Measurements from ENCODE around the gene PCDHGB3.
"Not testable (repeated sequence)": the region's sequence is repeated elsewhere in the genome, so short reads cannot be mapped to it uniquely, and the experiment has no call there.

Gene PCDHGB3

DNA sequence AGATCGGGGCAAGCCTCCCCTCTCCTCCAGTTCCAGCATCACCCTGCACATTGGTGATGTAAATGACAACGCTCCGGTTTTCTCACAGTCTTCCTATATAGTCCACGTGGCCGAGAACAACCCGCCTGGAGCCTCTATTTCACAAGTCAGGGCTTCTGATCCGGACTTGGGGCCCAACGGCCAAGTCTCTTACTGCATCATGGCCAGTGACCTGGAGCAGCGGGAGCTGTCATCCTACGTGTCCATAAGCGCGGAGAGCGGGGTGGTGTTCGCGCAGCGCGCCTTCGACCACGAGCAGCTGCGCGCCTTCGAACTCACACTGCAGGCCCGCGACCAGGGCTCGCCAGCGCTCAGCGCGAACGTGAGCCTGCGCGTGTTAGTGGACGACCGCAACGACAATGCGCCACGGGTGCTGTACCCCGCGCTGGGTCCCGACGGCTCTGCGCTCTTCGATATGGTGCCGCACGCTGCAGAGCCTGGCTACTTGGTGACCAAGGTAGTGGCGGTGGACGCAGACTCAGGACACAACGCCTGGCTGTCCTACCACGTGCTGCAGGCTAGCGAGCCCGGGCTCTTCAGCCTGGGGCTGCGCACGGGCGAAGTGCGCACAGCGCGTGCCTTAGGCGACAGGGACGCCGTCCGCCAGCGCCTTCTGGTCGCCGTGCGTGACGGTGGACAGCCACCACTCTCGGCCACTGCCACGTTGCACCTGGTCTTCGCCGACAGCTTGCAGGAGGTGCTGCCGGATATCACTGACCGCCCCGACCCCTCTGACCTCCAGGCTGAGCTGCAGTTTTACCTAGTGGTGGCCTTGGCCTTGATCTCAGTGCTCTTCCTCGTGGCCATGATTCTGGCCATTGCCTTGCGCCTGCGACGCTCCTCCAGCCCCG lies 19.4 kb downstream of the PCDHGB3 start:
- TF ChIP-seq, protein P1, sequence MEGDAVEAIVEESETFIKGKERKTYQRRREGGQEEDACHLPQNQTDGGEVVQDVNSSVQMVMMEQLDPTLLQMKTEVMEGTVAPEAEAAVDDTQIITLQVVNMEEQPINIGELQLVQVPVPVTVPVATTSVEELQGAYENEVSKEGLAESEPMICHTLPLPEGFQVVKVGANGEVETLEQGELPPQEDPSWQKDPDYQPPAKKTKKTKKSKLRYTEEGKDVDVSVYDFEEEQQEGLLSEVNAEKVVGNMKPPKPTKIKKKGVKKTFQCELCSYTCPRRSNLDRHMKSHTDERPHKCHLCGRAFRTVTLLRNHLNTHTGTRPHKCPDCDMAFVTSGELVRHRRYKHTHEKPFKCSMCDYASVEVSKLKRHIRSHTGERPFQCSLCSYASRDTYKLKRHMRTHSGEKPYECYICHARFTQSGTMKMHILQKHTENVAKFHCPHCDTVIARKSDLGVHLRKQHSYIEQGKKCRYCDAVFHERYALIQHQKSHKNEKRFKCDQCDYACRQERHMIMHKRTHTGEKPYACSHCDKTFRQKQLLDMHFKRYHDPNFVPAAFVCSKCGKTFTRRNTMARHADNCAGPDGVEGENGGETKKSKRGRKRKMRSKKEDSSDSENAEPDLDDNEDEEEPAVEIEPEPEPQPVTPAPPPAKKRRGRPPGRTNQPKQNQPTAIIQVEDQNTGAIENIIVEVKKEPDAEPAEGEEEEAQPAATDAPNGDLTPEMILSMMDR (conservative IDR thresholded peaks at IDR 0.05; ENCODE audit: low read depth, low read length) = no peak
- Histone ChIP-seq H3K4me2 (no peak overlapping the region), H3K27me3 (ENCODE audit: insufficient read depth, low read depth) (no peaks in the 10 kb centered on the region), H3K4me3 (IDR thresholded peaks at IDR 0.05; ENCODE audit: insufficient read depth, low read depth, low read length) (no peak overlapping the region), H3K27ac (no peak overlapping the region), H2AFZ (ENCODE audit: low read depth) (no peak overlapping the region), H3K79me2 (ENCODE audit: insufficient read depth, low read depth) (no peaks in the 10 kb centered on the region), H4K20me1 (ENCODE audit: insufficient read depth) (no peaks in the 10 kb centered on the region), H3K9ac (no peak overlapping the region), H3K36me3 (ENCODE audit: insufficient read depth) (no peaks in the 10 kb centered on the region), H3K4me1 (ENCODE audit: low read depth, poor library complexity, severe bottlenecking) (no peaks in the 10 kb centered on the region)

DNA sequence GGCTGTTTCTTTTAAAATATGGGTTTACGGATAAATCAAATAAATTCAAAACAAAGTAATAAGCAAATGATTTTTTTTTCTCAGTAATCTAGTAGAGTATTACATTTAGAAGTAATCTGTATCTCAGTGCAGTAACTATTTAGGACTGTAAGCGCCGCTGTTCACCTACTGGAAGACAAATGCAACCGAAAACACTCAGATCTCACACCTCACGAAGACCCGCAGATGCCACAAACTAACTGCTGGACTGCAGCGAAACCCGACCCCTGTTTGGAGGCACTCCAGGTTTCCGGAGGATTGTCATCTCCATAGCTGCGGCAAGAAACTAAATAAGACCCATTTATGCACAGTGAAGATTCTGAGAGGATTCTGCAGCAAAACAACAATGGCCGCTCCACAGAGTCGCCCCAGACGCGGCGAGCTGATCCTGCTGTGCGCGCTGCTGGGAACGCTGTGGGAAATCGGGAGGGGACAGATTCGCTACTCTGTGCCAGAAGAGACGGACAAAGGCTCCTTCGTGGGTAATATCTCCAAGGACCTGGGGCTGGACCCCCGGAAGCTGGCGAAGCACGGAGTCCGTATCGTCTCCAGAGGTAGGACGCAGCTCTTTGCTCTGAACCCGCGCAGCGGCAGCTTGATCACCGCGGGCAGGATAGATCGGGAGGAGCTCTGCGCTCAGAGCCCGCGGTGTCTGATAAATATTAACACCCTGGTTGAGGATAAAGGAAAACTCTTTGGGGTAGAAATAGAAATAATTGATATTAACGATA lies 22.6 kb downstream of the PCDHGB3 start, which contains the start of gene PCDHGA8:
PCDHGA8 (plus strand) TSS at position 205 of the 770 bp plus-strand sequence; CDS start at position 386, 181 bp downstream.
- no peak within 1 kb of the TSS for H3K4me3 ChIP-seq (IDR thresholded peaks at IDR 0.05; ENCODE audit: insufficient read depth, low read depth, low read length)
- H3K36me3 ChIP-seq (ENCODE audit: insufficient read depth) = no peaks in the 10 kb centered on the region
- no peaks in the 10 kb centered on the region for H3K4me1 ChIP-seq (ENCODE audit: low read depth, poor library complexity, severe bottlenecking)
- no peak within 1 kb of the TSS for H2AFZ ChIP-seq (ENCODE audit: low read depth)
- TF ChIP-seq, protein P1 (conservative IDR thresholded peaks at IDR 0.05; ENCODE audit: low read depth, low read length) = no peak
- no peak within 1 kb of the TSS for H3K4me2 ChIP-seq
- H3K79me2 ChIP-seq (ENCODE audit: insufficient read depth, low read depth) = no peaks in the 10 kb centered on the region
- H4K20me1 ChIP-seq (ENCODE audit: insufficient read depth) = no peaks in the 10 kb centered on the region
- H3K27ac ChIP-seq = no peak within 1 kb of the TSS
- no peak within 1 kb of the TSS for H3K9ac ChIP-seq
- no peaks in the 10 kb centered on the region for H3K27me3 ChIP-seq (ENCODE audit: insufficient read depth, low read depth)

DNA sequence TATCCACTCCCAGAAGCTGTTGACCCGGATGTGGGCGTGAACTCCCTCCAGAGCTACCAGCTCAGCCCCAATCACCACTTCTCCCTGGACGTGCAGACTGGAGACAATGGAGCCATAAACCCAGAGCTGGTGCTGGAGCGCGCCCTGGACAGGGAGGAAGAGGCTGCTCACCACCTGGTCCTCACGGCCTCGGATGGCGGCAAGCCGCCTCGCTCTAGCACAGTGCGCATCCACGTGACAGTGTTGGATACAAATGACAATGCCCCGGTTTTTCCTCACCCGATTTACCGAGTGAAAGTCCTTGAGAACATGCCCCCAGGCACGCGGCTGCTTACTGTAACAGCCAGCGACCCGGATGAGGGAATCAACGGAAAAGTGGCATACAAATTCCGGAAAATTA lies 23.2 kb downstream of the PCDHGB3 start:
- H3K27ac ChIP-seq = no peak overlapping the region
- H3K9ac ChIP-seq = no peak overlapping the region
- no peak overlapping the region for H2AFZ ChIP-seq (ENCODE audit: low read depth)
- no peaks in the 10 kb centered on the region for H3K36me3 ChIP-seq (ENCODE audit: insufficient read depth)
- no peaks in the 10 kb centered on the region for H3K4me1 ChIP-seq (ENCODE audit: low read depth, poor library complexity, severe bottlenecking)
- TF ChIP-seq, protein P1 (conservative IDR thresholded peaks at IDR 0.05; ENCODE audit: low read depth, low read length) = no peak
- H3K4me3 ChIP-seq (IDR thresholded peaks at IDR 0.05; ENCODE audit: insufficient read depth, low read depth, low read length) = no peak overlapping the region
- H3K4me2 ChIP-seq = no peak overlapping the region
- H3K79me2 ChIP-seq (ENCODE audit: insufficient read depth, low read depth) = no peaks in the 10 kb centered on the region
- H3K27me3 ChIP-seq (ENCODE audit: insufficient read depth, low read depth) = no peaks in the 10 kb centered on the region
- no peaks in the 10 kb centered on the region for H4K20me1 ChIP-seq (ENCODE audit: insufficient read depth)

DNA sequence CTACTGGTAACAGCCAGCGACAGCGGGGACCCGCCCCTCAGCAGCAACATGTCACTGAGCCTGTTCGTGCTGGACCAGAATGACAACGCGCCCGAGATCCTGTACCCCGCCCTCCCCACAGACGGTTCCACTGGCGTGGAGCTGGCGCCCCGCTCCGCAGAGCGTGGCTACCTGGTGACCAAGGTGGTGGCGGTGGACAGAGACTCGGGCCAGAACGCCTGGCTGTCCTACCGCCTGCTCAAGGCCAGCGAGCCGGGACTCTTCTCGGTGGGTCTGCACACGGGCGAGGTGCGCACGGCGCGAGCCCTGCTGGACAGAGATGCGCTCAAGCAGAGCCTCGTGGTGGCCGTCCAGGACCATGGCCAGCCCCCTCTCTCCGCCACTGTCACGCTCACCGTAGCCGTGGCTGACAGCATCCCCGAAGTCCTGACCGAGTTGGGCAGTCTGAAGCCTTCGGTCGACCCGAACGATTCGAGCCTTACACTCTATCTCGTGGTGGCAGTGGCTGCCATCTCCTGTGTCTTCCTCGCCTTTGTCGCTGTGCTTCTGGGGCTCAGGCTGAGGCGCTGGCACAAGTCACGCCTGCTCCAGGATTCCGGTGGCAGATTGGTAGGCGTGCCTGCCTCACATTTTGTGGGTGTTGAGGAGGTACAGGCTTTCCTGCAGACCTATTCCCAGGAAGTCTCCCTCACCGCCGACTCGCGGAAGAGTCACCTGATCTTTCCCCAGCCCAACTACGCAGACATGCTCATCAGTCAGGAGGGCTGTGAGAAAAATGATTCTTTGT lies 24.6 kb downstream of the PCDHGB3 start:
- not testable (repeated sequence) for H3K79me2 ChIP-seq (ENCODE audit: insufficient read depth, low read depth); H3K36me3 ChIP-seq (ENCODE audit: insufficient read depth); H3K27me3 ChIP-seq (ENCODE audit: insufficient read depth, low read depth); H3K4me2 ChIP-seq; H3K27ac ChIP-seq; H3K4me3 ChIP-seq (IDR thresholded peaks at IDR 0.05; ENCODE audit: insufficient read depth, low read depth, low read length); H3K4me1 ChIP-seq (ENCODE audit: low read depth, poor library complexity, severe bottlenecking); H2AFZ ChIP-seq (ENCODE audit: low read depth); H4K20me1 ChIP-seq (ENCODE audit: insufficient read depth); H3K9ac ChIP-seq
